Measurements from ENCODE around the gene PPIL1.

Gene PPIL1

DNA sequence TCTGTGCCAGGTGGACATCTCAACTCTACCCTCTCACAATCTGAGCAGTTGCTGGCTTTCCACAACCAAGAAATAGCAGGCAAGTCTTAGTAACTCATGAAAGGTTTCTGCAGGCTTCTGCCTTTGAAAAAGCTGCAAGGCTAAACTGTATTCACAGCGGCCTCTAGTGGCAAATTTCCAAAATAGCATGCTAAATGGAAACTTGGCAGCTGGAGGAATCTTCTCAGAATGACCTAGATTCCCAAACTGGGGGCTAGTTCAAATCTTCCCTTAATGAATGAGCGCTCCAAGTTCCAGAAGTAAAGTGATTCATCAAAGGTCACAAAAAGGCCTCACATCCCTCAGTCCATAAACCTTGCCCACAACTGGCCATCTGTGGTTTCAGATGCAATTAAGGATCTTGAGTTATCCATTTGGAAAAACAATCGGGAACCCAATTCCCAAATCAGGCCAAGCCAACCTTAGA is 23.4 kb downstream of the PPIL1 start:
- DNase-seq (ENCODE audit: extremely low spot score): peak; percentile 70
- POLR2A ChIA-PET: no interaction called here
- TF ChIP-seq, protein P1, sequence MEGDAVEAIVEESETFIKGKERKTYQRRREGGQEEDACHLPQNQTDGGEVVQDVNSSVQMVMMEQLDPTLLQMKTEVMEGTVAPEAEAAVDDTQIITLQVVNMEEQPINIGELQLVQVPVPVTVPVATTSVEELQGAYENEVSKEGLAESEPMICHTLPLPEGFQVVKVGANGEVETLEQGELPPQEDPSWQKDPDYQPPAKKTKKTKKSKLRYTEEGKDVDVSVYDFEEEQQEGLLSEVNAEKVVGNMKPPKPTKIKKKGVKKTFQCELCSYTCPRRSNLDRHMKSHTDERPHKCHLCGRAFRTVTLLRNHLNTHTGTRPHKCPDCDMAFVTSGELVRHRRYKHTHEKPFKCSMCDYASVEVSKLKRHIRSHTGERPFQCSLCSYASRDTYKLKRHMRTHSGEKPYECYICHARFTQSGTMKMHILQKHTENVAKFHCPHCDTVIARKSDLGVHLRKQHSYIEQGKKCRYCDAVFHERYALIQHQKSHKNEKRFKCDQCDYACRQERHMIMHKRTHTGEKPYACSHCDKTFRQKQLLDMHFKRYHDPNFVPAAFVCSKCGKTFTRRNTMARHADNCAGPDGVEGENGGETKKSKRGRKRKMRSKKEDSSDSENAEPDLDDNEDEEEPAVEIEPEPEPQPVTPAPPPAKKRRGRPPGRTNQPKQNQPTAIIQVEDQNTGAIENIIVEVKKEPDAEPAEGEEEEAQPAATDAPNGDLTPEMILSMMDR (IDR thresholded peaks at IDR 0.05; ENCODE audit: control extremely low read depth, extremely low read depth, low read depth, missing control alignments): peak; percentile 76
- CTCF ChIA-PET: interaction anchor here (0.6 to 7.7 kb wide), 30 partner anchors 8 to 407 kb away, joined by 3 to 87 read pairs (median 6); partner anchors contain the start of genes PPIL1, TBC1D22B and TMEM217

DNA sequence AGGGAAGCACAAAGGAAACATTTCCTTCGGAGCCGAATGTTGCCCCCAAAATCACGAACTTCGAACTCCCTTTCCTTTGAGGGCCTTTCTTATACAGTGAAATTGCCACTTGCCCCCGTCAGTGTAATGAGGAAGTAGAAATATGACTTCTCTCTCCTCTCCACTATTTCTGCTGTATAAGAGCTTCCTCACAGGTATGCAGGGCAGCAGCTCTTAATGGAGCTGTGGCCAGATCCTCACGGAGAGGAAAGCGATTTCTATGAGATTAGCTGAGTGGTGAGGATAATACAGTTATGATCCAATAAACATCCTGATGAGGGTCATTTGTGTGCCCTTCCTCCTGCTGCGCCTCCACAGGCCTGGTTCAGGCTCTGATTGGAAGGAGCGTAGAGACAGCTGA is 24.6 kb downstream of the PPIL1 start:
- TF ChIP-seq, protein P1 (IDR thresholded peaks at IDR 0.05; ENCODE audit: control extremely low read depth, extremely low read depth, low read depth, missing control alignments): no peak
- POLR2A ChIA-PET: no interaction called here

DNA sequence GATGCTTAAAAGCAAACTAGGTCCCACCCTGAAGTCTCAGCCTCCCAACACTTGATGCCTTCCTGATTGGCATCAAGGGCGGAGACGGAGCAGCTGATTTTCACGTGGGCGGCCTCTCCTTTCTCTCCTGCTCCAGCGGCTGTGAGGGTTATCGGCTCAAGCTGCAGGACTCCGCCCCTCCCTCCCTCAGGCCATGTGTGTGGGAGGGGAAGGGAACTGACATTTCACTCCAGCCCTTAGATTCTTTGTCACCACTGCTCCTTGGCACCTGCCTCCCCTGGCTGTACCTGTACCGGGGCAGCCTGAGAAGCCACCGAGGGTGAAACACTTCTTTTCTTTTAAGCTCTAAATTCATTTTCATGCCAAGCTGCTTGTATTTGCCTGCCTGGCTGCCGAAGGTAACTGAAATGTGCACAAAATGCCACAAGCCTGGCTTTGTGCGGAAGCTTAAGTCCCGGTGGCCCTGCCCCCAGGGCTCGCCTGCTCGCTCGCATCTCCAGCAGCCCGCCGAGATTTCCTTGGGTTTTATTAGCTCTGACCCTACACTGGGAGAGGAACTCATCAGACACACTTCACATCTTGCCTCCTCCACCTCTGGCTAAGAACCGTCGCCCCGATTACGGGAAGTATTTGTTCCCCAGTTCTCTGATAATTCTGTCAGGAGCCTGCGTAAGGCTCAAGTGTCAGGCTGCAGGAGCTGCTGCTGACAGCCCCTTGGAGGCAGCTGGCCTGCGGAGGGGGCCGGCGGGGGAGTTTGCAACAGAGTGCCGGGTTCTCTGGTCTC is 25.8 kb downstream of the PPIL1 start:
- TF ChIP-seq, protein P1 (IDR thresholded peaks at IDR 0.05; ENCODE audit: control extremely low read depth, extremely low read depth, low read depth, missing control alignments): no peak
- CTCF ChIA-PET: interaction anchor here (1.1 to 7.7 kb wide), 12 partner anchors 8 to 158 kb away, joined by 3 to 87 read pairs (median 7); partner anchors contain the start of gene C6orf89
- no peak for DNase-seq (ENCODE audit: extremely low spot score)
- POLR2A ChIA-PET: no interaction called here

More for the DNA sequence above, 24.6 kb downstream of the PPIL1 start:
- CTCF ChIA-PET: interaction anchor here (0.8 to 7.7 kb wide), 17 partner anchors 9 to 169 kb away, joined by 3 to 87 read pairs (median 7); partner anchors contain the start of gene C6orf89
- no peak for DNase-seq (ENCODE audit: extremely low spot score)

DNA sequence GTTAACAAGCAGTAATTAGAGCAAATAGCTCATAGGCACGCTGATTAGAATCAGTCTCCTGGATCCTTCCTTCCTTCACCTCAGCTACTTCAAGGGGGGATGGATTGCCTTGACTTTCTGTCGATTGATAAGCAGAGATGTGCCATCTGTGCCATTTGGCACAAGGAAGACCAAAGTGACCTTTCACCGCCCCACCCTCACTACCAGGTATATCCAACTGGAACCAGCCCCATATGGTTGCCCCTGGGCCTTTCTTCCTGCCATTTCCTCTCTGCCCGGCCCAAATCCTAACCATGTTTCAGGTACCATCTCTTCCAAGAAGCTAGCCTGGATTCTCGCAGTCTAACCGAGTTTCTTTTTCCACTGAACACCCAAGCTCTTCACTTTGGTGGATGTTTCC is 26.6 kb downstream of the PPIL1 start:
- TF ChIP-seq, protein P1 (IDR thresholded peaks at IDR 0.05; ENCODE audit: control extremely low read depth, extremely low read depth, low read depth, missing control alignments): no peak
- DNase-seq (ENCODE audit: extremely low spot score): no peak
- ChIA-PET POLR2A (no interaction called here), CTCF (interaction anchor here (1.2 to 7.7 kb wide), 5 partner anchors 15 to 80 kb away, joined by 3 to 87 read pairs (median 7); partner anchors contain the start of gene C6orf89)

DNA sequence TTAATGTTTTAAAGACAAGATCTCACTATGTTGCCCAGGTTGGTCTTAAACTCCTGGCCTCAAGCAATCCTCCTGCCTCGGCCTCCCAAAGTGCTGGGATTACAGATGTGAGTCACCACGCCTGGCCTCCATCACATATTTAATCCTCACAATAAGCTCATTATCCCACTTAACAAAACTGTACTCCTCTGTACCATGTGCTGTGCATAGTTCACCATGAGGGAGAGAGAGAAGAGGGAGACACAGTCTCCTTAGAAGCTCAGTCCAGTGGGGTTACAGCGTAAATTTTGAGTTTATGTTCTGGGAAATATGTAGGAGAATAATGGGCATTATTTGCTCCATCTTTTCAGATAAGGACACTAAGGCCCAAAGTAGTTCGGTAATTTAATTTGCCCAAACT is 27.5 kb downstream of the PPIL1 start:
- TF ChIP-seq, protein P1 (IDR thresholded peaks at IDR 0.05; ENCODE audit: control extremely low read depth, extremely low read depth, low read depth, missing control alignments): no peak
- ChIA-PET CTCF (interaction anchor here (1.2 to 7.7 kb wide), 3 partner anchors 16 to 79 kb away, joined by 4 to 87 read pairs (median 75); no protein-coding TSS in a partner anchor), POLR2A (no interaction called here)
- no peak for DNase-seq (ENCODE audit: extremely low spot score)

DNA sequence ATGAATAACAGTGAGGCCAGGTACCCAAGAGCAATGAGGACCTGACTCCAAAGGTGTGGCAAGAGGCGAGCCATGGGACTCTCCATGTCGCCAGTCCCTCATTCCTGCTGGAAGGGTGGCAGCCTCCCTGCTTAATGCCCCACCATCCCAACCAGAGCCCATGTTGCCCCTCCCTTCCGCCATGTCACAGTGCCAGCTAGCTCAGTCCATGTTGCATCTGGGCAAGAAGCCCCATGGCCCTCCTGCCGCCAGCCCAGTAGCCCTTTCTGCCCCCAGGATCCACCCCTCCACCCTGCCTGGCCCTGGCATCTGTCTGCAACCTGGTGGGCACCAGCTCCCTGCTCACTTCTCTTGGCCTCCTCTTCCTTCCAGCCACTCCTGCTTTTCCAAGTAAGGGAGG is 29.4 kb downstream of the PPIL1 start:
- ChIA-PET CTCF (no interaction called here), POLR2A (no interaction called here)
- TF ChIP-seq, protein P1 (IDR thresholded peaks at IDR 0.05; ENCODE audit: control extremely low read depth, extremely low read depth, low read depth, missing control alignments): no peak
- no peak for DNase-seq (ENCODE audit: extremely low spot score)
